C4-2B (cell line): ENCODE data around the gene TRDMT1.

ENCODE experiments used
- CTCF ChIP-seq: fragments of 450-650 bp; conservative IDR thresholded peaks from 2 replicates; pipeline ENCODE4 v1.5.1; 2017; ENCODE audit warnings: mild to moderate bottlenecking
- ZFX ChIP-seq: fragments of 450-650 bp; IDR thresholded peaks from 2 replicates; pipeline ENCODE4 v1.6.1; 2017

DNA sequence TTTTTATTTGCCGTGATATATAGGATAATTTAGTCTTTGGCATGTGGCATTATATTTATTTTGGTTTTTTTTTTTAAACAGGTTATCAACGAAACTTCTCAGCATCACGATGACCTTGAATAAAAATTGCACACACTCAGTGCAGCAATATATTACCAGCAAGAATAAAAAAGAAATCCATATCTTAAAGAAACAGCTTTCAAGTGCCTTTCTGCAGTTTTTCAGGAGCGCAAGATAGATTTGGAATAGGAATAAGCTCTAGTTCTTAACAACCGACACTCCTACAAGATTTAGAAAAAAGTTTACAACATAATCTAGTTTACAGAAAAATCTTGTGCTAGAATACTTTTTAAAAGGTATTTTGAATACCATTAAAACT is 35.7 kb upstream of the TRDMT1 start:
- no peak for TF ChIP-seq CTCF
- TF ChIP-seq ZFX, result no peak
